GM20000 (cell line): Measurements from ENCODE around the gene TMEM97.

ENCODE experiments used
- DNase-seq: peaks from one replicate; pipeline ENCODE4 v3.0.0; 2012; ENCODE audit warnings: low spot score
- TF ChIP-seq, protein P1 (sequence below): IDR thresholded peaks from 2 replicates; pipeline ENCODE4 v1.5.1; 2012; ENCODE audit warnings: mild to moderate bottlenecking, control low read depth; ENCODE audit errors: extremely low read depth, missing control alignments

TMEM97 gene

DNA sequence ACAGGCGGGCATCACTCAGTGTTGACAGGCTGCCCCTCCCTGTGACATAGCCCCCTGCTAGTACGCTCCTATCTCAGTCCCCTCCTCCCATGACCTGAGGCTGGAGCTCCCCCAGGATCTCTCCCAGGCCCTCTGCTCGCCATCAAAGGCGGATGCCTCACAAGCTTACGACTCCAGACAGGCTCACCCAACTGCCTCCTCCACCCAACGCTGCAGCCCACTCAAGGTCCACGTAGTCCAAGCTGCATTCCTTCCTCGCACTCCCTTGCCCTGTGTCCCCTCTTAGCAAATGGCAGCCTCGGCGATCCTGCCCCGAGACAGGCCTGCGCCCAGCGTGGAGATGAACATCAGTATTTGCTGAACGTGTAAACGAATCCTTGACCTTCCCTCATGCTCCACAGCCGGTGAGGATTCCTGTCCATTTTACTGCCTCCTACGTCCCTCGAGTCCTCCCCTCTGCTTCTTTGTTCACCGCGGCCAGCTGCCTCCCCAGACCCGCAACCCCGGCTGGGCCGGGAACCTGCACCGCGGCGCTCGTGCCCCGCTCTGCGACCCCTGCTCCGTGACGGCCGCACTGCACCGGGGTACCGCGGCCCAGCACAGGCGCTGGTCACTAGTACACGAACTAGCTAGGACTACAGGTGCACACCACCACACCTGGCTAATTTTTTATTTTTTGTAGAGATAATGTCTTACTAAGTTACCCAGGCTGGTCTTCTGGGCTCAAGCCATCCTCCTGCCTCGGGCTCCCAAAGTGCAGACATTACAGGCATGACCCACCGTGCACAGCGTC lies 838 bp upstream of the TMEM97 start:
- TF ChIP-seq, protein P1, sequence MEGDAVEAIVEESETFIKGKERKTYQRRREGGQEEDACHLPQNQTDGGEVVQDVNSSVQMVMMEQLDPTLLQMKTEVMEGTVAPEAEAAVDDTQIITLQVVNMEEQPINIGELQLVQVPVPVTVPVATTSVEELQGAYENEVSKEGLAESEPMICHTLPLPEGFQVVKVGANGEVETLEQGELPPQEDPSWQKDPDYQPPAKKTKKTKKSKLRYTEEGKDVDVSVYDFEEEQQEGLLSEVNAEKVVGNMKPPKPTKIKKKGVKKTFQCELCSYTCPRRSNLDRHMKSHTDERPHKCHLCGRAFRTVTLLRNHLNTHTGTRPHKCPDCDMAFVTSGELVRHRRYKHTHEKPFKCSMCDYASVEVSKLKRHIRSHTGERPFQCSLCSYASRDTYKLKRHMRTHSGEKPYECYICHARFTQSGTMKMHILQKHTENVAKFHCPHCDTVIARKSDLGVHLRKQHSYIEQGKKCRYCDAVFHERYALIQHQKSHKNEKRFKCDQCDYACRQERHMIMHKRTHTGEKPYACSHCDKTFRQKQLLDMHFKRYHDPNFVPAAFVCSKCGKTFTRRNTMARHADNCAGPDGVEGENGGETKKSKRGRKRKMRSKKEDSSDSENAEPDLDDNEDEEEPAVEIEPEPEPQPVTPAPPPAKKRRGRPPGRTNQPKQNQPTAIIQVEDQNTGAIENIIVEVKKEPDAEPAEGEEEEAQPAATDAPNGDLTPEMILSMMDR: no peak
- no peak for DNase-seq

- TF ChIP-seq, protein P1: no peak
- no peak for DNase-seq
These were observed 567 bp downstream of the TMEM97 start for GRCh38 chr17:28319598-28319935.

GRCh38 chr17:28320215-28321061 lies 1.4 kb downstream of the TMEM97 start:
- no peak for DNase-seq
- TF ChIP-seq, protein P1: no peak

DNA sequence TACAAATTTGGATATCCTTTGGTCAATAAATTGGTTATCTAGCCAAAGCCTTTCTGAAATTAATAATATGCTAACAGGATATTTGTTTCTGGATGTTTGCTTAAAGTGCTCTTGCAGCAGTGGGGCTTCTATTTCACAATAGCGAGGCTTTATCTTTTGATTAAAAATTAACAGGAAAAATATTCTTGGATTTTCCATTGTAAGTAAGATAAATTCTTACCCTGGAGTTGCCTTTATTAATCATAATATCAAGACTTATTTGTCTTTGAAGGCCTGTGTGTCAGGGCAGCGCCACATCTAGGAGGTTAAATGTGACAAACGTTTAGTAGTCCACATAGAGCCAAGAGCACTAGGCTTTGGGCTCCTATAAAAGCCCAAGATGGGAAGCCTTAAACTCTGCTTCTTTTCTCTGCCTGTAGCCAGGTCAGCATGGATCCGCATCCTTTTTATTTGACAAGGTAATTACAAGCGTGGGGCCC lies 5.3 kb downstream of the TMEM97 start:
- no peak for DNase-seq

DNA sequence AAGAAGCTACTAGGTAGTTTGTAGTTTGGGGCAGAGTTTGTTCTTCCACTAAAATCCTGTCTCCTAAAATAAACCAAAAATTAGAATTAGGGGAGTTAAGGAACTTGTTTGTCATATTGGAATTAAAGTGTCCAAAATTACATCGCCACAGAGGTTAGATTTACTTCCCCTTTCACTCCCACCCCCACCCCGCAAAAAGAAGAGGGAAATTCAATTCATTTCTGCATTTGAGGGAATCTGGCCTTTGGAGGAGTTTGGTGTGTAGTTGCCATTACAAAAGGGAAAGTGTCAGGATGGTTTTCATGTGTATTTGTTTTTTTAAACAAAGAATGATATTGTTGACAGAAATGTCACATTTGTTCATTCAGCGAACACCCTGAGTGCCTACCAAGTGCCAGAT lies 5.8 kb downstream of the TMEM97 start:
- TF ChIP-seq, protein P1: no peak
- no peak for DNase-seq

More for the DNA sequence above, 5.3 kb downstream of the TMEM97 start:
- TF ChIP-seq, protein P1: no peak

DNA sequence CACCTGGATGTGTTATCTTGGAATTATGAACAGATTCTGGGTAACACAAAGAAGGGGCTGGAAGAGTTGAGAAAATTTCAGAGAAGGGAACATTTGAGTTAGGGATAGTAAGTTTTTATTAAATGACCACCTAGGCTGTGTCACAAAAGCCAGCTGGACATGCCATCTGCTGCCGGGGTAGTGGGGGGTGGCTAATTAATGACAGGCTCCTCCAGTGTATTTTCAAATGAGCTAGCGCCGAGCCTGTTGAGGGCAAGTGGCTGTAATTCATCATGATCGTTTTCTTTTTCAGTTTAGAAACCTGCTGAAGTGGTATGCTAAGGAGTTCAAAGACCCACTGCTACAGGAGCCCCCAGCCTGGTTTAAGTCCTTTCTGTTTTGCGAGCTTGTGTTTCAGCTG lies 6.2 kb downstream of the TMEM97 start:
- no peak for DNase-seq
- TF ChIP-seq, protein P1: no peak

- TF ChIP-seq, protein P1: no peak
- DNase-seq: no peak
These were observed 7.1 kb downstream of the TMEM97 start for GRCh38 chr17:28326114-28326513.
